Body of pancreas (tissue), 4 donors: Measurements from ENCODE around the gene SRSF9. TPM values are rescaled to one million over a fixed set of nuclear protein-coding genes. Genes with fewer than 3 reads are reported as not detected.

Source experiments
- ATAC-seq: fragments of 150-250 bp; one replicate; pipeline ENCODE4 v1.9.1; 2016
- DNase-seq, 4 donors: peaks; one replicate each; pipeline ENCODE4 v3.0.0-alpha.2; 2019
- H3K27ac ChIP-seq, 4 donors: fragments of 200-600 bp; sonication (generic); 1 replicate in 3 of 4; 2 replicates in 1 of 4; pipeline versions ENCODE4 v1.5.1 to v1.6.1; 2016 to 2019; ENCODE audit warnings: mild to moderate bottlenecking in 1 of 4, mixed read lengths in 1 of 4, moderate library complexity in 1 of 4
- H3K27me3 ChIP-seq, 2 donors: fragments of 200-600 bp; sonication (generic); one replicate each; pipeline ENCODE4 v1.6.0; 2016; ENCODE audit warnings: mild to moderate bottlenecking in 1 of 2
- H3K36me3 ChIP-seq, 2 donors: fragments of 200-600 bp; sonication (generic); replicated peaks in 1 of 2; 2 replicates each; pipeline ENCODE4 v1.5.1; 2016; ENCODE audit warnings: low read depth in 2 of 2; ENCODE audit not compliant: insufficient read depth in 1 of 2
- H3K4me1 ChIP-seq: fragments of 200-600 bp; sonication (generic); one replicate; pipeline ENCODE4 v1.6.0; 2016
- H3K4me3 ChIP-seq, 2 donors: fragments of 200-600 bp; sonication (generic); 1 replicate in 1 of 2; 2 replicates in 1 of 2; pipeline ENCODE4 v1.5.1; 2016 to 2019
- H3K9me3 ChIP-seq, 3 donors: fragments of 200-600 bp; sonication (generic); 1 replicate in 2 of 3; 2 replicates in 1 of 3; pipeline ENCODE4 v1.5.1; 2016
- CTCF ChIP-seq, 7 experiments: fragments of 450-650 bp in 4 of 7; fragments of 200-600 bp in 3 of 7; sonication (generic) in 3 of 7; IDR thresholded peaks; one replicate each; pipeline ENCODE4 v1.5.1; 2016 to 2019; ENCODE audit warnings: antibody characterized with exemption in 7 of 7
- POLR2A ChIP-seq, 3 donors: fragments of 450-650 bp; IDR thresholded peaks; one replicate each; pipeline ENCODE4 v1.6.1; 2016; ENCODE audit warnings: antibody characterized with exemption in 3 of 3, mild to moderate bottlenecking in 2 of 3
- WGBS, 2 donors: methylation state at CpG; one replicate each; pipeline ENCODE4 v1.1.5; 2017; 5-methylcytosine and 5-hydroxymethylcytosine counted together
- intact Hi-C: fragments of 100-400 bp; cut with DNase I; formaldehyde crosslinking; loops from one replicate; pipeline ENCODE4 v1.15.1; 2023
- total RNA-seq, 2 donors: library from RNA; depleted of rRNA; stranded (reverse); fragments of >200 nt; gene quantifications; one replicate each; pipeline ENCODE4 v1.1.0, GENCODE V29; 2016

SRSF9 gene
- total RNA-seq, 2 donors from 2014 or later, result 86.0 to 93.9 TPM

- DNase-seq (no peak), ATAC-seq (no peak)
- 9 to 11% methylated on average over 5 of the region's 5 CpGs for WGBS, 2 donors
- Histone ChIP-seq H3K4me3 (no peak overlapping the region), H3K27ac (peak overlapping the region in 1 of 4 donors; percentile 55), H3K27me3 (no peaks in the 10 kb centered on the region), H3K4me1 (peaks cover 37% of the 10 kb centered on the region), H3K36me3 (peaks cover 13 to 24% of the 10 kb centered on the region in 2 donors), H3K9me3 (no peaks in the 10 kb centered on the region)
- intact Hi-C loops, result no loop called here
- no peak for TF ChIP-seq CTCF (IDR thresholded peaks at IDR 0.05)
- TF ChIP-seq POLR2A (IDR thresholded peaks at IDR 0.05), result no peak
These were observed 3.8 kb downstream of the SRSF9 start for GRCh38 chr12:120465756-120466155.

DNA sequence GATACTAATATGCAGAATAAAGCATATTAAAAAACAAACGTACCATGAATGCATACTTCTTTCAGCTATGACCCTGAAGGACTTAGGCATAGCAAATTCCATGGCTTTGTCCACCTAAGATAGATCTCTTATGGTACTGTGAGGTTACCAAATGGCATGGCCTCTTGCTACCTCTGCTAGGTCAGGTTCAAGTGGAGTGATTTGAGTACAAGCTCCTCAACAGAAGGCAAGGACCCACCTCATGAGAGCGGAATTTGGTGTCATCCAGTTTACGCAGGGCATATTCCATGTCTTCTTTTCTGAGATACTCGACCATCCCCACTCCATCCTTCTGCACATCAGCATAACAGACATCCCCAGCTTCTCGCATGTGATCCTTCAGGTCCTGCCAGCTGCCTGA is 5.8 kb downstream of the SRSF9 start:
- H3K4me1 ChIP-seq, result peaks cover 30% of the 10 kb centered on the region
- DNase-seq (no peak), ATAC-seq (no peak)
- peaks cover 18 to 37% of the 10 kb centered on the region in 2 donors for H3K36me3 ChIP-seq
- no peaks in the 10 kb centered on the region for H3K27me3 ChIP-seq
- 76% methylated on average over 5 of the region's 5 CpGs for WGBS, 2 donors
- H3K4me3 ChIP-seq, result no peak overlapping the region
- intact Hi-C loops, result no loop called here
- H3K27ac ChIP-seq, result no peak overlapping the region
- no peaks in the 10 kb centered on the region for H3K9me3 ChIP-seq
- TF ChIP-seq POLR2A (IDR thresholded peaks at IDR 0.05), result no peak
- no peak for TF ChIP-seq CTCF (IDR thresholded peaks at IDR 0.05)

- no peak for TF ChIP-seq CTCF (IDR thresholded peaks at IDR 0.05)
- TF ChIP-seq POLR2A (IDR thresholded peaks at IDR 0.05), result no peak
- DNase-seq, result no peak
- no peak for ATAC-seq
- peaks cover 18% of the 10 kb centered on the region for H3K4me1 ChIP-seq
- no peaks in the 10 kb centered on the region for H3K27me3 ChIP-seq
- H3K9me3 ChIP-seq, result no peaks in the 10 kb centered on the region
- peak overlapping the region in 1 of 4 donors; percentile 8 for H3K27ac ChIP-seq
- WGBS, 2 donors, result 73 to 79% methylated on average over 3 of the region's 3 CpGs
- H3K36me3 ChIP-seq, result peaks cover 21 to 39% of the 10 kb centered on the region in 2 donors
- intact Hi-C loops, result no loop called here
- H3K4me3 ChIP-seq, result no peak overlapping the region
These were observed 7.4 kb downstream of the SRSF9 start for GRCh38 chr12:120462099-120462640.

GRCh38 chr12:120460157-120460556 is 9.4 kb downstream of the SRSF9 start:
- Histone ChIP-seq H3K27me3 (no peaks in the 10 kb centered on the region), H3K9me3 (no peaks in the 10 kb centered on the region), H3K4me1 (peaks cover 19% of the 10 kb centered on the region), H3K4me3 (no peak overlapping the region), H3K36me3 (peaks cover 21 to 39% of the 10 kb centered on the region in 2 donors), H3K27ac (no peak overlapping the region)
- ATAC-seq (no peak), DNase-seq (no peak)
- intact Hi-C loops, result no loop called here
- no peak for TF ChIP-seq POLR2A (IDR thresholded peaks at IDR 0.05)
- no peak for TF ChIP-seq CTCF (IDR thresholded peaks at IDR 0.05)
- WGBS, 2 donors, result 70 to 81% methylated on average over 3 of the region's 3 CpGs

- WGBS, 2 donors, result 36 to 56% methylated on average over 6 of the region's 6 CpGs
- no peak for DNase-seq
- peaks cover 48% of the 10 kb centered on the region for H3K4me1 ChIP-seq
- peaks cover 12 to 18% of the 10 kb centered on the region in 2 donors for H3K36me3 ChIP-seq
- ATAC-seq, result no peak
- H3K9me3 ChIP-seq, result no peaks in the 10 kb centered on the region
- H3K27me3 ChIP-seq, result no peaks in the 10 kb centered on the region
- intact Hi-C loops, result no loop called here
- TF ChIP-seq POLR2A (IDR thresholded peaks at IDR 0.05) (no peak), CTCF (IDR thresholded peaks at IDR 0.05) (peak in 4 of 7 experiments; percentile 13 to 29 (median 20))
- no peak overlapping the region for H3K27ac ChIP-seq
- no peak overlapping the region for H3K4me3 ChIP-seq
These were observed 12.4 kb downstream of the SRSF9 start for GRCh38 chr12:120457133-120457532.
